ENCODE data around the gene TMEM128. TPM values are rescaled to one million over a fixed set of nuclear protein-coding genes. Genes with fewer than 3 reads are reported as not detected.

TMEM128 gene
- total RNA-seq, 1 donor from 2014 or later, result 31.7 TPM

- DNase-seq (ENCODE audit: low spot score in 2 of 2, unreplicated experiment in 2 of 2), result no peak
- H3K4me1 Mint-ChIP-seq, result no peaks in the 10 kb centered on the region
- H3K4me3 Mint-ChIP-seq, result no peak overlapping the region
- H3K27me3 Mint-ChIP-seq (ENCODE audit: low read depth), result peaks cover 32% of the 10 kb centered on the region
- no peak overlapping the region for H3K27ac Mint-ChIP-seq
- no peak for TF ChIP-seq CTCF (IDR thresholded peaks at IDR 0.05; ENCODE audit: unreplicated experiment)
- peaks cover 40% of the 10 kb centered on the region for H3K36me3 Mint-ChIP-seq
- H3K9me3 Mint-ChIP-seq, result peaks cover 26% of the 10 kb centered on the region
These were observed 14.4 kb downstream of the TMEM128 start for GRCh38 chr4:4233610-4234009.

GRCh38 chr4:4228356-4228668 lies 19.7 kb downstream of the TMEM128 start:
- TF ChIP-seq CTCF (IDR thresholded peaks at IDR 0.05; ENCODE audit: unreplicated experiment), result no peak
- no peak for DNase-seq (ENCODE audit: low spot score in 2 of 2, unreplicated experiment in 2 of 2)
- H3K27me3 Mint-ChIP-seq (ENCODE audit: low read depth), result peaks cover 82% of the 10 kb centered on the region
- H3K4me1 Mint-ChIP-seq, result no peaks in the 10 kb centered on the region
- H3K27ac Mint-ChIP-seq, result no peak overlapping the region
- H3K9me3 Mint-ChIP-seq, result peaks cover 18% of the 10 kb centered on the region
- H3K36me3 Mint-ChIP-seq, result peaks cover 7% of the 10 kb centered on the region
- no peak overlapping the region for H3K4me3 Mint-ChIP-seq

GRCh38 chr4:4227510-4228355 lies 20.3 kb downstream of the TMEM128 start:
- Mint-ChIP-seq H3K27ac (no peak overlapping the region), H3K9me3 (peaks cover 12% of the 10 kb centered on the region), H3K4me3 (no peak overlapping the region), H3K36me3 (peaks cover 3% of the 10 kb centered on the region), H3K4me1 (no peaks in the 10 kb centered on the region), H3K27me3 (ENCODE audit: low read depth) (peaks cover 86% of the 10 kb centered on the region)
- no peak for TF ChIP-seq CTCF (IDR thresholded peaks at IDR 0.05; ENCODE audit: unreplicated experiment)
- no peak for DNase-seq (ENCODE audit: low spot score in 2 of 2, unreplicated experiment in 2 of 2)

GRCh38 chr4:4226606-4227438 lies 21.2 kb downstream of the TMEM128 start, which contains the start of gene OTOP1:
Gene OTOP1, minus strand, starts transcription at chr4:4226929. Its CDS starts 65 bp downstream, at chr4:4226864.
- Mint-ChIP-seq H3K36me3 (peaks cover 2% of the 10 kb centered on the region), H3K27ac (no peak within 1 kb of the TSS), H3K4me3 (no peak within 1 kb of the TSS), H3K27me3 (ENCODE audit: low read depth) (peaks cover 93% of the 10 kb centered on the region), H3K4me1 (no peaks in the 10 kb centered on the region), H3K9me3 (peaks cover 8% of the 10 kb centered on the region)
- DNase-seq (ENCODE audit: low spot score in 2 of 2, unreplicated experiment in 2 of 2), result no peak
- no peak for TF ChIP-seq CTCF (IDR thresholded peaks at IDR 0.05; ENCODE audit: unreplicated experiment)

GRCh38 chr4:4225915-4226605 lies 22.0 kb downstream of the TMEM128 start:
- H3K4me3 Mint-ChIP-seq, result no peak overlapping the region
- peaks cover 95% of the 10 kb centered on the region for H3K27me3 Mint-ChIP-seq (ENCODE audit: low read depth)
- H3K36me3 Mint-ChIP-seq, result peaks cover 2% of the 10 kb centered on the region
- DNase-seq (ENCODE audit: low spot score in 2 of 2, unreplicated experiment in 2 of 2), result no peak
- H3K9me3 Mint-ChIP-seq, result peaks cover 6% of the 10 kb centered on the region
- no peaks in the 10 kb centered on the region for H3K4me1 Mint-ChIP-seq
- no peak for TF ChIP-seq CTCF (IDR thresholded peaks at IDR 0.05; ENCODE audit: unreplicated experiment)
- H3K27ac Mint-ChIP-seq, result no peak overlapping the region

Data from mesothelial cell of epicardium (in vitro differentiated cells).